Upper lobe of left lung (tissue), 6 donors: ENCODE data around the gene SPACA7. TPM values are rescaled to one million over a fixed set of nuclear protein-coding genes. Genes with fewer than 3 reads are reported as not detected.

Experiments
- ATAC-seq, 2 donors: fragments of 200-7000 bp; cut with Tn5 transposase; one replicate each; pipeline ENCODE4 v1.9.1; 2022; ENCODE audit warnings: mild to moderate bottlenecking in 2 of 2, moderate library complexity in 2 of 2; ENCODE audit not compliant: low FRiP score in 2 of 2
- DNase-seq, 2 donors: peaks; one replicate each; pipeline ENCODE4 v3.0.0-alpha.2; 2019 to 2020
- H3K27ac ChIP-seq, 4 donors: fragments of 200-600 bp; sonication (generic); one replicate each; pipeline ENCODE4 v1.5.1; 2016 to 2019
- H3K27me3 ChIP-seq, 4 donors: fragments of 200-600 bp; sonication (generic); one replicate each; pipeline ENCODE4 v1.5.1; 2017 to 2019
- H3K36me3 ChIP-seq, 4 donors: fragments of 200-600 bp; sonication (generic); one replicate each; pipeline ENCODE4 v1.5.1; 2016 to 2019
- H3K4me1 ChIP-seq, 4 donors: fragments of 200-600 bp; sonication (generic); one replicate each; pipeline ENCODE4 v1.5.1; 2018 to 2019
- H3K4me3 ChIP-seq, 4 donors: fragments of 200-600 bp; sonication (generic); one replicate each; pipeline ENCODE4 v1.5.1; 2017 to 2019; ENCODE audit warnings: mild to moderate bottlenecking in 2 of 4, moderate library complexity in 1 of 4
- H3K9me3 ChIP-seq, 4 donors: fragments of 200-600 bp; sonication (generic); one replicate each; pipeline ENCODE4 v1.5.1; 2018 to 2019
- EP300 ChIP-seq, 4 donors: sonication (generic); formaldehyde crosslinking; IDR thresholded peaks; one replicate each; pipeline ENCODE4 v1.5.1; 2017; ENCODE audit warnings: antibody characterized with exemption in 4 of 4, control low read depth in 2 of 4
- POLR2A ChIP-seq, 4 donors: fragments of 450-650 bp; IDR thresholded peaks; one replicate each; pipeline ENCODE4 v1.5.1; 2016 to 2017; ENCODE audit warnings: antibody characterized with exemption in 4 of 4, mild to moderate bottlenecking in 2 of 4
- POLR2AphosphoS5 ChIP-seq, 2 donors: sonication (generic); formaldehyde crosslinking; IDR thresholded peaks; one replicate each; pipeline ENCODE4 v1.5.1; 2017; ENCODE audit warnings: antibody characterized with exemption in 2 of 2
- WGBS, 2 donors: methylation state at CpG; one replicate each; pipeline ENCODE4 v1.1.5; 2017 to 2018; 5-methylcytosine and 5-hydroxymethylcytosine counted together
- total RNA-seq, 6 donors: library from RNA; depleted of rRNA in 4 of 6; stranded (reverse); fragments of >200 nt in 4 of 6; gene quantifications; one replicate each; pipeline versions ENCODE4 v1.1.0 to v1.2.1, GENCODE V29; 2016 to 2021
- TF ChIP-seq, protein P1 (sequence below), 6 experiments: fragments of 450-650 bp in 4 of 6; fragments of 200-600 bp in 2 of 6; sonication (generic) in 2 of 6; IDR thresholded peaks; one replicate each; pipeline ENCODE4 v1.5.1; 2016 to 2019; ENCODE audit warnings: antibody characterized with exemption in 6 of 6
- donor health status: DM: no; HTN: no; CAD: no; lungs with moderate emphysema.
- donor health status: DM: no; HTN: yes; CAD: no; lungs with severe emphysema.

SPACA7 gene
- total RNA-seq, 6 donors from 2014 or later, result not detected

DNA sequence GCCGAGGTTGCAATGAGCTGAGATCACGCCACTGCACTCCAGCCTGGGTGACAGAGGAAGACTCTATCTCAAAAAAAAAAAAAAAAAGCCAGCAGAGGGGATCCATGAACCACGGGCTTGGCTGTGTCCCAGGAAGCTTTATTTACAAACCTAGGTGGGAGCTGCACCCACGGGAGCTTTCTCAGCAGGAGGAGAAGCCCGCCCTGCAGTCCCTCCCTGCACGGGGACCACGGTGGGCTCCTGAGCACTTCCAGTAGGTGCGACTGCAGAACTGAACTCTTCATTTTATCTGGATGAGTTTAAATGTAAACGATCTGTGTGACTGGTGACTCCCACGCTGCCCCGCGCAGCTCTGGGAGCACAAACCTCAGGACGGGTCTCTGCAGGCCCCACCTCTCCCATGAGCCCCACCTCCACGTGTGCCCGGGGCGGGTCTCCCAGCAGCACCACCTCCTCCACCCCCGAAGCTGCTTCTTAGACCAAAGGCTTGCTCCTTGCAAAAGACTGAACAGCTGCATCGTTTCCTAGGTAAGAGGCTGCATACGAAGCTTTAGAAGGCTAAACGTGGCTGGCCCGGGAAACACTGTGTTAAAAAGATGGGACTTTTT, 66.4 kb downstream of the SPACA7 start:
- TF ChIP-seq POLR2A (IDR thresholded peaks at IDR 0.05) (no peak), POLR2AphosphoS5 (IDR thresholded peaks at IDR 0.05) (no peak), EP300 (IDR thresholded peaks at IDR 0.05) (no peak)
- TF ChIP-seq, protein P1, sequence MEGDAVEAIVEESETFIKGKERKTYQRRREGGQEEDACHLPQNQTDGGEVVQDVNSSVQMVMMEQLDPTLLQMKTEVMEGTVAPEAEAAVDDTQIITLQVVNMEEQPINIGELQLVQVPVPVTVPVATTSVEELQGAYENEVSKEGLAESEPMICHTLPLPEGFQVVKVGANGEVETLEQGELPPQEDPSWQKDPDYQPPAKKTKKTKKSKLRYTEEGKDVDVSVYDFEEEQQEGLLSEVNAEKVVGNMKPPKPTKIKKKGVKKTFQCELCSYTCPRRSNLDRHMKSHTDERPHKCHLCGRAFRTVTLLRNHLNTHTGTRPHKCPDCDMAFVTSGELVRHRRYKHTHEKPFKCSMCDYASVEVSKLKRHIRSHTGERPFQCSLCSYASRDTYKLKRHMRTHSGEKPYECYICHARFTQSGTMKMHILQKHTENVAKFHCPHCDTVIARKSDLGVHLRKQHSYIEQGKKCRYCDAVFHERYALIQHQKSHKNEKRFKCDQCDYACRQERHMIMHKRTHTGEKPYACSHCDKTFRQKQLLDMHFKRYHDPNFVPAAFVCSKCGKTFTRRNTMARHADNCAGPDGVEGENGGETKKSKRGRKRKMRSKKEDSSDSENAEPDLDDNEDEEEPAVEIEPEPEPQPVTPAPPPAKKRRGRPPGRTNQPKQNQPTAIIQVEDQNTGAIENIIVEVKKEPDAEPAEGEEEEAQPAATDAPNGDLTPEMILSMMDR (IDR thresholded peaks at IDR 0.05), result no peak
- Histone ChIP-seq H3K9me3 (peaks cover 0 to 8% (median 1%) of the 10 kb centered on the region in 4 donors), H3K36me3 (no peaks in the 10 kb centered on the region), H3K4me1 (no peaks in the 10 kb centered on the region), H3K27ac (no peak overlapping the region), H3K4me3 (no peak overlapping the region), H3K27me3 (peaks cover 0 to 13% (median 5%) of the 10 kb centered on the region in 4 donors)
- ATAC-seq (no peak), DNase-seq (peak in 1 of 2 donors; percentile 8)
- 48 to 55% methylated on average over 11 to 21 of the region's 21 CpGs for WGBS, 2 donors

DNA sequence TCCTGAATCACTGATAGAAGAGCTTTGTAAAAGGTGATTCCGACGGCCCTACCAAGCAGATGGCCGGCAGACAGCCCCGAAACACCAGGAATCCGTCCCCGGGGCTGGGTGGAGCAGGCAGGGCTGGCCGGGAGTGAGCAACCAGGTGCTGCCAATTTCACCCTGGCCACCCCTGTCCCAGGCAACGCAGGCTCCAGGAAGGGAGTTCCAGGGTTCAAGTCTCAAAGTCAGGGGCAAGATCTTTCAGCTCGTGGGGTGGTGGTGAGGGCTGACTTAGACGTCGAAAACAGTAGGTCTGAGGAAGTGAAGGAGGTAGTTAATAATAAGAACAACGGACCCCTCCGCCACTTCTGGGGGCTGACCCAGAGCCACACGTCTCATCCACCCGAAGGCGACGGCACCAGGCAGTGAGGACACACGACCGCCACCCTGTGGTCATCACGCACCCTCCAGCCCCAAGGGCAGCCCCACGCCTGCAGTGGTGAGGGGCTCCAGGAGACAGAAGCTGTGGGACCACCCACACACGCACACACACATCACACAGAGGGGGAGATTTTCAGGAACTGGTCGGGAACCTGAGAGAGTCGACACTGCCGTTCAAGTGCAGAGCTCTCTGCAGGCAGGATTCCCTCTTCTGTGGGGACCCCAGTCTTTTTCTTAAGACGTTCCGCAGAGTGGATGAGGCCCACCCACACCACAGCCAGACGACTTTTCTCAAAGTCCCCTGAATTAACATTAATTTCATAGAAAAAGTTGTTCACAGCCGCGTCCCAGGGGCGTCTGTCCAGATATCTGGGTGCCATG, 67.2 kb downstream of the SPACA7 start:
- Histone ChIP-seq H3K4me1 (no peaks in the 10 kb centered on the region), H3K27me3 (peaks cover 0 to 13% (median 5%) of the 10 kb centered on the region in 4 donors), H3K36me3 (no peaks in the 10 kb centered on the region), H3K27ac (no peak overlapping the region), H3K4me3 (no peak overlapping the region), H3K9me3 (peaks cover 0 to 3% (median under 1%) of the 10 kb centered on the region in 4 donors)
- ATAC-seq (no peak), DNase-seq (peak in 1 of 2 donors; percentile 20)
- WGBS, 2 donors, result 27 to 32% methylated on average over 14 to 31 of the region's 31 CpGs
- TF ChIP-seq POLR2A (IDR thresholded peaks at IDR 0.05), result no peak
- TF ChIP-seq, protein P1 (IDR thresholded peaks at IDR 0.05), result peak in 2 of 6 experiments; percentile 3 to 5

DNA sequence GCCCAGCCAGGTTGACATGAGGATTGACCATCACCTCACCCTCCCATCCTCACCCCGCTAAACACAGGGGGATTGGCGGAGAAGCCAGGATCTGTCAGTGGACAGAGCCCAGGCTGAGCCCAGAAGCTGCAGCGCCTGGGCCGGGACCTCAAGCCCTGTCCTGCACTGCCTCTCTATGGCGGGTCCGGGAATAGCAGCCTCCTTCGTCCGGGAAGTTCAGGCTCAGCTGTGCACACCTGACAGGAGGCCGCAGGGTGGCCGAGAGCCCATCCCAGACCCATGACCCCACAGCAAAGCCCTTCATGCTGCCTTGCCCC, 67.8 kb downstream of the SPACA7 start:
- H3K9me3 ChIP-seq, result no peaks in the 10 kb centered on the region
- H3K27ac ChIP-seq, result no peak overlapping the region
- no peak overlapping the region for H3K4me3 ChIP-seq
- WGBS, 2 donors, result 0 to 4% methylated on average over 3 to 9 of the region's 10 CpGs
- peak; percentile 59 to 82 for DNase-seq
- no peaks in the 10 kb centered on the region for H3K4me1 ChIP-seq
- TF ChIP-seq, protein P1 (IDR thresholded peaks at IDR 0.05), result peak; percentile 65 to 92 (median 81)
- no peak for TF ChIP-seq EP300 (IDR thresholded peaks at IDR 0.05)
- H3K27me3 ChIP-seq, result peaks cover 0 to 13% (median 5%) of the 10 kb centered on the region in 4 donors
- ATAC-seq, result peak; percentile 76 to 81
- no peaks in the 10 kb centered on the region for H3K36me3 ChIP-seq

DNA sequence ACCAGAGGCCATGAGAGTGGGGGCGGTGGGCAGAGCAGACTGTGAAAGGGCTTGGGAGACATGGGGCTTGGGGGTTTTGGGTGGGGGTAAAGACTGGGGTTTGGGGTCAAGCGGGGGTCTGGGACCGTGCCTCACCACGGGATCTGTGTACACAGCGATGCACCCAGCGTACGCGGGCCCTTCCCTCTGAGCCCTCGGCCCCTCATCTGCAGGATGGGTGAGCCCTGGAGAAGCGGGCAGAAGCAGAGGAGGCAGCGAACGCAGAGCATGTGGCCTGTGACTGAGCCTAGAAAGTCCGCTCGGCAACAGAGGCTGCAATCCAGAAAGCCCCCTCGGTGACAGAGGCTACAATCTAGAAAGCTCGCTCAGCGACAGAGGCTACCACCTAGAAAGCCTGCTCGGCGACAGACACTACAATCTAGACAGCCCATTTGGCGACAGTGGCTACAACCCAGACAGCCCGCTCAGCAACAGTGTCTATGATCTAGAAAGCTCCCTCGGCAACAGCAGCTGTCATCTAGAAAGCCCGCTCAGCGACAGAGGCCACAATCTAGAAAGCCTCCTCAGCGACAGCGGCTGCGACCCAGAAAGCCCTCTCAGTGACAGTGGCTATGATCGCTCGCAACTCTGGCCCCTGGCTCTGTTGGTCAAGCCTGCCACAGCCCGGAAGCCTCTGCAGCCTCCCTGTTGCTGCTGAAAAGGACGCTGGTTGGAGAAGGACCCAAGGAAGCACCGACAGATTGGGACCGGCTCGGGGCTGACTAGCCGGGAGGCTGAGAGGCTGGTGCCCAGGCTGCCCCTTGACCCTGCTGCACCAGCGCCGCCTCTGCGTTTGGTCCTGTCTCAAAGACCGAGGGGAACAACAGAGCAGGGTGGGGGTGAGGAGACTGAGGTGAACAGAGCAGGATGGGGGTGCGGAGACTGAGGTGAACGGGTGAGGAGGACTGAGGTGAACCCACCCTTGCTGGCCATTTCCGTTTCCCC, 68.6 kb downstream of the SPACA7 start:
- H3K9me3 ChIP-seq, result no peaks in the 10 kb centered on the region
- DNase-seq, result peak in 1 of 2 donors; percentile 20
- H3K27me3 ChIP-seq, result peaks cover 0 to 13% (median 5%) of the 10 kb centered on the region in 4 donors
- H3K27ac ChIP-seq, result no peak overlapping the region
- 71 to 85% methylated on average over 18 to 42 of the region's 42 CpGs for WGBS, 2 donors
- ATAC-seq, result no peak
- no peaks in the 10 kb centered on the region for H3K36me3 ChIP-seq
- TF ChIP-seq, protein P1 (IDR thresholded peaks at IDR 0.05), result no peak
- no peak for TF ChIP-seq POLR2AphosphoS5 (IDR thresholded peaks at IDR 0.05)
- TF ChIP-seq POLR2A (IDR thresholded peaks at IDR 0.05), result no peak
- TF ChIP-seq EP300 (IDR thresholded peaks at IDR 0.05), result no peak
- H3K4me1 ChIP-seq, result no peaks in the 10 kb centered on the region
- no peak overlapping the region for H3K4me3 ChIP-seq
